DND-41 (cell line): ENCODE data around the gene AHRR.

ENCODE experiments used
- EZH2 ChIP-seq: IDR thresholded peaks from 3 replicates; pipeline ENCODE4 v1.6.1; 2012; ENCODE audit warnings: borderline replicate concordance, low read depth, mild to moderate bottlenecking, moderate library complexity, low read length, inconsistent platforms; ENCODE audit not compliant: severe bottlenecking
- TF ChIP-seq, protein P1 (sequence below): IDR thresholded peaks from 2 replicates; pipeline ENCODE4 v1.5.1; 2012; ENCODE audit warnings: borderline replicate concordance, low read length, moderate library complexity, mild to moderate bottlenecking; ENCODE audit not compliant: poor library complexity, severe bottlenecking; ENCODE audit errors: extremely low read depth

- TF ChIP-seq, protein P1, sequence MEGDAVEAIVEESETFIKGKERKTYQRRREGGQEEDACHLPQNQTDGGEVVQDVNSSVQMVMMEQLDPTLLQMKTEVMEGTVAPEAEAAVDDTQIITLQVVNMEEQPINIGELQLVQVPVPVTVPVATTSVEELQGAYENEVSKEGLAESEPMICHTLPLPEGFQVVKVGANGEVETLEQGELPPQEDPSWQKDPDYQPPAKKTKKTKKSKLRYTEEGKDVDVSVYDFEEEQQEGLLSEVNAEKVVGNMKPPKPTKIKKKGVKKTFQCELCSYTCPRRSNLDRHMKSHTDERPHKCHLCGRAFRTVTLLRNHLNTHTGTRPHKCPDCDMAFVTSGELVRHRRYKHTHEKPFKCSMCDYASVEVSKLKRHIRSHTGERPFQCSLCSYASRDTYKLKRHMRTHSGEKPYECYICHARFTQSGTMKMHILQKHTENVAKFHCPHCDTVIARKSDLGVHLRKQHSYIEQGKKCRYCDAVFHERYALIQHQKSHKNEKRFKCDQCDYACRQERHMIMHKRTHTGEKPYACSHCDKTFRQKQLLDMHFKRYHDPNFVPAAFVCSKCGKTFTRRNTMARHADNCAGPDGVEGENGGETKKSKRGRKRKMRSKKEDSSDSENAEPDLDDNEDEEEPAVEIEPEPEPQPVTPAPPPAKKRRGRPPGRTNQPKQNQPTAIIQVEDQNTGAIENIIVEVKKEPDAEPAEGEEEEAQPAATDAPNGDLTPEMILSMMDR, result no peak
- TF ChIP-seq EZH2, result no peak
Observed at GRCh38 chr5:431711-432050, 110.2 kb downstream of the AHRR start.
